IgD-negative memory B cell (primary cell): ENCODE data around the gene NFATC2. TPM values are rescaled to one million over a fixed set of nuclear protein-coding genes. Genes with fewer than 3 reads are reported as not detected.

ENCODE experiments used
- H3K27ac Mint-ChIP-seq, 3 donors: one replicate each; pipeline ENCODE4 v1.8.0; 2020 to 2022; ENCODE audit warnings: mild to moderate bottlenecking in 3 of 3, mixed read lengths in 3 of 3, moderate library complexity in 1 of 3
- H3K27me3 Mint-ChIP-seq: one replicate; pipeline ENCODE4 v1.8.0; 2021; ENCODE audit warnings: mixed read lengths
- H3K36me3 Mint-ChIP-seq: one replicate; pipeline ENCODE4 v1.8.0; 2020; ENCODE audit warnings: mild to moderate bottlenecking, mixed read lengths
- H3K4me1 Mint-ChIP-seq, 3 donors: one replicate each; pipeline ENCODE4 v1.8.0; 2020 to 2022; ENCODE audit warnings: mixed read lengths in 3 of 3, mild to moderate bottlenecking in 1 of 3
- H3K4me3 Mint-ChIP-seq, 4 donors: one replicate each; pipeline ENCODE4 v1.8.0; 2020 to 2022; ENCODE audit warnings: mild to moderate bottlenecking in 4 of 4, mixed read lengths in 4 of 4, moderate library complexity in 3 of 4
- H3K9me3 Mint-ChIP-seq, 3 donors: one replicate each; pipeline ENCODE4 v1.8.0; 2020 to 2021; ENCODE audit warnings: mixed read lengths in 3 of 3, mild to moderate bottlenecking in 1 of 3
- polyA plus RNA-seq: library from polyadenylated mRNA; unstranded; fragments of 300-500 nt; fragmentation: Illumina TruSeq; gene quantifications from one replicate; pipeline ENCODE4 v1.2.3, GENCODE V29; 2021

Gene NFATC2
- polyA plus RNA-seq, 1 donor from 2014 or later = 17.4 TPM

- peaks cover 3% of the 10 kb centered on the region for H3K27me3 Mint-ChIP-seq
- H3K4me1 Mint-ChIP-seq = peaks cover under 1 to 3% (median 2%) of the 10 kb centered on the region in 3 donors
- no peak overlapping the region for H3K4me3 Mint-ChIP-seq
- no peaks in the 10 kb centered on the region for H3K9me3 Mint-ChIP-seq
- peaks cover 4% of the 10 kb centered on the region for H3K36me3 Mint-ChIP-seq
- H3K27ac Mint-ChIP-seq = no peak overlapping the region
Measured at GRCh38 chr20:51372966-51373365, 169.6 kb downstream of the NFATC2 start.

DNA sequence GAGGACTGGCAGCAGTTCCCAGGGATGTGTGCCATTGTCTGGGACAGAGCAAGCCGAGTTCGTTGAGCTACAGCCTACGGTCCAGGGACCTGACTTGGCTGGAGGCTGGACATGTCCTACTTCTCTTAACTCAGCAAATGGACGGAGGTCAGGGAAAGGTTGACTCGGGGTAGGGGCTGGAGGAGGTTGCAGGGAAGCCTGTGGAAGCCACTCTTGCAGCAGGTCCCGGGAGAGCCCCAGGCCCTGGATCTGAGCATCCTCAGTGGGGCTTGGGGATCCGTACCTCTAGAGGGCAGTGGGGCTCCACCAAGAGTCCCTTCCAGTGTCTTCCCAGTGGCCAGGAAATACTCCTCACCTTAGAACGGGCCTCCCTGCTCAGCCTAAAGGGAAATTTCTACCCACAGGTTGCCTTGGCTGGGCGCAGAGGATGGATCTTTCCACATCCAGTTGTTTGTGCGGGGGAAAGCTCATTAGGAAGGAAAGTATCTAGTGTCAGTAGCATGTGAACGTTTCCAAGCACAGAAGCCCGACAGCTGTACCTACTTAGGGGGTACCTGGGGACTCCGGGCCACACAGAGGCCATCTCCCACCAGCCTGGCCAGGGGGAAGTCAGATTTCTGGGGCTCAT, 170.2 kb downstream of the NFATC2 start:
- H3K36me3 Mint-ChIP-seq = peaks cover 4% of the 10 kb centered on the region
- H3K4me3 Mint-ChIP-seq = no peak overlapping the region
- H3K4me1 Mint-ChIP-seq = peaks cover 0 to 3% (median 0%) of the 10 kb centered on the region in 3 donors
- H3K27ac Mint-ChIP-seq = no peak overlapping the region
- H3K27me3 Mint-ChIP-seq = peaks cover 3% of the 10 kb centered on the region
- H3K9me3 Mint-ChIP-seq = no peaks in the 10 kb centered on the region

DNA sequence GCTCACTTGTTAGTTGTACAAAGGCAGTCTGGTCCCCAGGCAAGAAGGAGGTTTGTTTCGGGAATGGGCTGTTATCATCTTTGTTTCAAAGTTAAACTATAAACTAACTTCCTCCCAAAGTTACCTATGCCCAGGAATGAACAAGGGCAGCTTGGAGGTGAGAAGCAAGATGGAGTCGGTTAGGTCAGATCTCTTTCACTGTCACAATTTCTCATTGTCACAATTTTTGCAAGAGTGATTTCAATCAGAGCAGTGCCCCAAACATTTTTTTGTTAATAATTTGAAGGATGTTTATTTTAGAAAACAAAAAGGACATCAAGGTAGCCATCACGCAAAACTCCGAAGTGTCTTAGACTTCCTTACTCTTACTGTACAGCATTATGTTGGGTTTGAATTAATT, 170.8 kb downstream of the NFATC2 start:
- no peak overlapping the region for H3K4me3 Mint-ChIP-seq
- H3K27ac Mint-ChIP-seq = no peak overlapping the region
- H3K4me1 Mint-ChIP-seq = peaks cover 0 to 2% (median 0%) of the 10 kb centered on the region in 3 donors
- peaks cover 4% of the 10 kb centered on the region for H3K36me3 Mint-ChIP-seq
- peaks cover 3% of the 10 kb centered on the region for H3K27me3 Mint-ChIP-seq
- no peaks in the 10 kb centered on the region for H3K9me3 Mint-ChIP-seq

GRCh38 chr20:51369503-51369902, 173.0 kb downstream of the NFATC2 start:
- peaks cover 1% of the 10 kb centered on the region for H3K36me3 Mint-ChIP-seq
- H3K4me3 Mint-ChIP-seq = no peak overlapping the region
- H3K27ac Mint-ChIP-seq = no peak overlapping the region
- peaks cover 3% of the 10 kb centered on the region for H3K27me3 Mint-ChIP-seq
- no peaks in the 10 kb centered on the region for H3K9me3 Mint-ChIP-seq
- H3K4me1 Mint-ChIP-seq = no peaks in the 10 kb centered on the region

DNA sequence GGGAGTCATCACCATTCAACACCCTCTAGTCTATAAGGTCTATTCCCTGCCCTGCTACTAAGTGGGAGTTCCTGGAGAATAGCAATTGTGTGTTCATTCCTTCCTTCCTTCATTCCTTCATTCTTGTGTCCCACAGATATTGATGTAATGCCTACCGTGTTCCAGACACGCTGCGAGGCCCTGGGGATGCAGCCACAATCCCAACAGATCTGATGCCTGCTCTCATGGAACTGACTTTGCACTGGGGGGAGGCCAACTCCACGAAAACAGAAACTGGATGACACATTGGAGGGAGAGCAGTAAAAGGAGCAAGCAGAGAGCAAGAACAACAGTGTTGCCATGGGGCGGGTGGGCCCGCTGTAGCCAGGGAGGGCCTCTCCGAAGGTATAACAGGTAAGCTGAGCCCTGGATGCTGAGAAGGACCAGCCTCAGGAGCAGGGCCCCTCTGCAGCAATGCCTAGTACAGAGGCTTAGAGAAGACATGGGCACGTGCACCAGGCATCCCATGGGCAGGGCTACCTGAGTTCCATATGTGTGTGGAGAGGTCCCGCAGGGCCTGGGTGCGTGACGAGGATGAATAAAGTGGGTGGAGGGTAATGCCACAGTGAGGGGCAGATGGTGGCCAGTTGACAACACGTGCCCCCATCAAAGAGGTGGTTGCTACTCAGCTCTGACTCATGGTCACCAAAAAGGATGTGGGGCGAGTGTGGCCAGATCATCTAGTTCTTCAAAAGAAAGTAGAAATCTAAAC, 173.9 kb downstream of the NFATC2 start:
- H3K9me3 Mint-ChIP-seq = peaks cover 0 to 5% (median 4%) of the 10 kb centered on the region in 3 donors
- H3K27me3 Mint-ChIP-seq = peaks cover 3% of the 10 kb centered on the region
- peaks cover 1% of the 10 kb centered on the region for H3K36me3 Mint-ChIP-seq
- H3K4me1 Mint-ChIP-seq = no peaks in the 10 kb centered on the region
- no peak overlapping the region for H3K4me3 Mint-ChIP-seq
- H3K27ac Mint-ChIP-seq = no peak overlapping the region

- H3K9me3 Mint-ChIP-seq = peaks cover 0 to 9% (median 4%) of the 10 kb centered on the region in 3 donors
- H3K4me1 Mint-ChIP-seq = peaks cover 0 to 1% (median 0%) of the 10 kb centered on the region in 3 donors
- no peak overlapping the region for H3K27ac Mint-ChIP-seq
- H3K4me3 Mint-ChIP-seq = no peak overlapping the region
- no peaks in the 10 kb centered on the region for H3K27me3 Mint-ChIP-seq
- peaks cover 1% of the 10 kb centered on the region for H3K36me3 Mint-ChIP-seq
Measured at GRCh38 chr20:51366155-51366886, 176.2 kb downstream of the NFATC2 start.

- peaks cover 1% of the 10 kb centered on the region for H3K36me3 Mint-ChIP-seq
- no peaks in the 10 kb centered on the region for H3K27me3 Mint-ChIP-seq
Measured at GRCh38 chr20:51365670-51366069, 176.8 kb downstream of the NFATC2 start.

GRCh38 chr20:51363813-51364212, 178.7 kb downstream of the NFATC2 start:
- peaks cover 0 to 4% (median 0%) of the 10 kb centered on the region in 3 donors for H3K4me1 Mint-ChIP-seq
- no peaks in the 10 kb centered on the region for H3K27me3 Mint-ChIP-seq
- peaks cover 0 to 9% (median 4%) of the 10 kb centered on the region in 3 donors for H3K9me3 Mint-ChIP-seq
- H3K36me3 Mint-ChIP-seq = peaks cover under 1% of the 10 kb centered on the region
- H3K27ac Mint-ChIP-seq = no peak overlapping the region
- H3K4me3 Mint-ChIP-seq = no peak overlapping the region

More at GRCh38 chr20:51365670-51366069, 176.8 kb downstream of the NFATC2 start:
- Mint-ChIP-seq H3K27ac (no peak overlapping the region), H3K4me3 (no peak overlapping the region), H3K4me1 (peaks cover 0 to 4% (median 0%) of the 10 kb centered on the region in 3 donors), H3K9me3 (peaks cover 0 to 9% (median 4%) of the 10 kb centered on the region in 3 donors)

DNA sequence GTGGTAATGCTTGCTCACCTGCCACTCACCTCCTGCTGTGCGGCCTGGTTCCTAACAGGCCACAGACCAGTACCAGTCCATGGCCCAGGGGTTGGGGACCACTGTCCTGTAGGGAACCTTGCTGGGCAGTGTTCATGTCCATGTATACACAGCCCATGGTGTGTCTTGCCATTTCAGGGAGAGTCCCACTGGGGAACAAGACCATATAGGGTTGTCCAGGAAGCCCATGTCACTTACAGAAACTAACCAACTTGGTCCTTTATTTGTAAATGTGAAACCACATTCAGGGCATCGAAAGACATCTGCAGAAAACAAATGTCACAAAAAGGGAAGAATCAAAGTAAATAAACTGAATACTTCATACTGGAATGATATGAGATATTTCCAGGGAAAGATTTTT, 179.1 kb downstream of the NFATC2 start:
- Mint-ChIP-seq H3K36me3 (no peaks in the 10 kb centered on the region), H3K4me1 (peaks cover 0 to 4% (median 0%) of the 10 kb centered on the region in 3 donors), H3K27me3 (peaks cover 2% of the 10 kb centered on the region), H3K9me3 (peaks cover 0 to 9% (median 4%) of the 10 kb centered on the region in 3 donors), H3K27ac (no peak overlapping the region), H3K4me3 (no peak overlapping the region)

DNA sequence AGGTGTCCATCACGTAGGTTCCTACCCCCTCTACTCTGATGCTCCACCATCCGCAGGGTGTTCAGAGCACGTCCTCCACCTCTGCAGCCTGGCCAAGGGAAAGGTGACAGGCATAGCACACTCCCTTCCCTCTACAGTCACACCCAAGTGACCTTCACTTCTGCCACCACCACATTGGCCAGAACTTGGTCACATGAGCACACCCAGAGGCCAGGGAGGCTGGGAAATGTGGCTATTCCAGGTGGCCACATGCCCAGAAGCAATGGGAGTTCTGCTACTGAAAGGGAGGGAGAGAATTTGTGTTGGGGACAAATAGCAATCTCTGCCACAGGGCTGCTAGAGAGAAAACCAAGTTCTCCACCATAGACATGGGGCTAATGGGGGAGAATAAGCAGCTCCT, 180.3 kb downstream of the NFATC2 start:
- Mint-ChIP-seq H3K4me3 (no peak overlapping the region), H3K4me1 (peaks cover 0 to 4% (median 0%) of the 10 kb centered on the region in 3 donors), H3K9me3 (peaks cover 0 to 9% (median 4%) of the 10 kb centered on the region in 3 donors), H3K27ac (no peak overlapping the region), H3K27me3 (peaks cover 4% of the 10 kb centered on the region), H3K36me3 (no peaks in the 10 kb centered on the region)

DNA sequence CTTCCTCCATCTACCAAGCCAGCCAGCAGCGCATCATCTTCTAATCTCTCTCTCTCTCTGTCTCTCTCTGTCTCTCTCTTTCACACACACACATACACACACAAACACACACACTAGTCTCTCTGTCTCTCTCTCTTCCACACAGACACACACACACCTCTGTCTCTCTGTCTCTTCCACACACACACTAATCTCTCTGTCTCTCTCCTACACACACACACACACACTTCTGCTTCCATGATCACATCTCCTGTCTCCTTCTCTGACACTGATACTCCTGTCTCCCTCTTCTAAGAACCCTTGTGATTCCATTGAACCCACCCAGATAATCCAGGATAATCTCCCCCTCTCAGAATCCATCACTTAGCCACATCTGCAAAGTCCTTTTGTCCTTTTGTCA, 181.3 kb downstream of the NFATC2 start:
- Mint-ChIP-seq H3K9me3 (peaks cover 0 to 9% (median 4%) of the 10 kb centered on the region in 3 donors), H3K4me1 (peaks cover 0 to 4% (median 0%) of the 10 kb centered on the region in 3 donors), H3K4me3 (no peak overlapping the region), H3K36me3 (no peaks in the 10 kb centered on the region), H3K27me3 (peaks cover 4% of the 10 kb centered on the region), H3K27ac (no peak overlapping the region)

DNA sequence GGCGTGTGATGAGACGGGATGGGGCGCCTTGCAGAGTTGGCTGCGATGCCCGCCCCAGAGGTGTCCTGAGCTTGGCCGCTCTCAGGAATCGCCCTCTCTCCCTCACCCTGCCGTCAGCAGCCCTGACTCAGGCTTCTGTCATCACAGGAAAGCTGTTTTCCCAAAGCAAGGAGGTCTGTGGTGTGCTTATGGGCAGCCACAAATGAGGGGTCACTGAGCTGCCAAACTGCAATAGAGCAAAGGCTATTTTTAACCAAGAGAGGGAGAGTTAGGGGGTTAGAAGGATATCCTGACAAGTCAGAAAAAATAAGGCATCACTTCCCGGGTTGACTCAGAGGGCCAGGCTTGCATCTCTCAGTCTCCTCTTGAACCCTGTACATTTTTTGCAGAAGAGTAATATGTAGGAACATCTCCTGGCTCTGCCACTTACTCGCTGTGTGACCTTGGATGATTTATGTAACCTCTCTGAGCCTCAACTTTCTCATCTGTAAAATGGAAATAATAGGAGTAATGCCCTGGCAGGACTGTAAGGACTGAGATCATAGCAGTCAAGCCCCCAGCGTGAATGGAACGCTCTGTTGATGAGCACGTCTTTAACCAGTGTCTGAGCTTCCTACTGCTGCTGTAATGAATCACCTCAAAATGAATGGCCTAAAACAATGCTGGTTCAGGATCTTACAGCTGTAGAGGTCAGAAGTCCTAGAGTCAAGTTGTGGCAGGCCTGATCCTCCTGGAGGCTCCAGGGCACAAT, 181.9 kb downstream of the NFATC2 start:
- Mint-ChIP-seq H3K27ac (no peak overlapping the region), H3K4me3 (no peak overlapping the region), H3K27me3 (peaks cover 4% of the 10 kb centered on the region), H3K4me1 (peaks cover 0 to 4% (median 0%) of the 10 kb centered on the region in 3 donors), H3K36me3 (no peaks in the 10 kb centered on the region), H3K9me3 (peaks cover 0 to 9% (median 4%) of the 10 kb centered on the region in 3 donors)

DNA sequence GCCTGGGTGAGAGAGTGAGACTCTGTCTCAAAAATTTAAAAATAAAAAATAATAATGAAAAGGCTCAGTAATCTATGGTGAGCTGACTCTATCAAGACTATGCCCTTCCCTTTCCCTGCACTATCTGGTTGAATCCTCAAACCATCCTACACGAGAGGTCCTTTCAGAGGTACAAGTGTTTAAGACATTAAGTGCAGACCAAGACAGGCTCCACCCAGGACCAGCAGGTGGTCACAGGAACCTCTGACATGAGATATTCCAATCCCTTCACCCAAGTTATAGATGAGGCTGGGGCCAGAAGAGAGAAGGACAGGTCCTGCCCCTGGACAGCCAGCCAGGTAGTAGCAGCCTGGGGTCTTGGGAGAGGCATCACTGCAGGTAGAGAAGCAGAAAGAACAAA, 182.6 kb downstream of the NFATC2 start:
- Mint-ChIP-seq H3K36me3 (no peaks in the 10 kb centered on the region), H3K9me3 (peaks cover 0 to 9% (median 4%) of the 10 kb centered on the region in 3 donors), H3K4me3 (no peak overlapping the region), H3K27ac (no peak overlapping the region), H3K27me3 (peaks cover 4% of the 10 kb centered on the region), H3K4me1 (peaks cover 0 to 4% (median 0%) of the 10 kb centered on the region in 3 donors)

DNA sequence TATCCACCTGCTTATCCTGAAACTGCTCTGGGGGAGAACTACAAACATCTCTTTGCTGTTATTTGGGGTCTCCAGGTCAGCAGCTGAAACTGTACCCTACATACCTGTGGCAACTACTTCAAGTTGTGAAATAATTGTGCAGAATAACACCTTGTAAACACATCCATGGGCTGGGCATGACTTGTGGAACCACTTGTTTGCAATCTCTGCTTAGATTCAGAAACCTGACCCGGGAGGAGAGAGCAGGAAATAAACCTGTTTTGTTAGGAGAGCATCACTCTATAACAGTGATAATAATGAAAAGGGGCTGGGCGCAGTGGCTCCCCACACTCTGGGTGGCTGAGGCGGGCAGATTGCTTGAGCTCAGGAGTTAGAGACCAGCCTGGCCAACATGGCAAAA, 183.1 kb downstream of the NFATC2 start:
- Mint-ChIP-seq H3K27ac (no peak overlapping the region), H3K4me3 (no peak overlapping the region), H3K4me1 (peaks cover 0 to 4% (median 0%) of the 10 kb centered on the region in 3 donors), H3K27me3 (peaks cover 5% of the 10 kb centered on the region), H3K9me3 (peaks cover 0 to 9% (median 4%) of the 10 kb centered on the region in 3 donors), H3K36me3 (no peaks in the 10 kb centered on the region)
